H9 (cell line): ENCODE measurements around the gene DHCR24. TPM values are rescaled to one million over a fixed set of nuclear protein-coding genes. Genes with fewer than 3 reads are reported as not detected.

Experiments used
- DNase-seq: peaks from one replicate; pipeline ENCODE4 v3.0.0-alpha.2; 2017
- H2AFZ ChIP-seq: one replicate; pipeline ENCODE4 v1.6.1; 2013; ENCODE audit warnings: mild to moderate bottlenecking, low read length, control low read depth, moderate library complexity
- H2AK5ac ChIP-seq: 2 replicates; pipeline ENCODE4 v1.6.1; 2013; ENCODE audit warnings: low read length, control low read depth, mixed read lengths; ENCODE audit not compliant: insufficient read length
- H2BK120ac ChIP-seq: one replicate; pipeline ENCODE4 v1.6.1; 2013; ENCODE audit warnings: low read depth, mild to moderate bottlenecking, low read length, control low read depth, inconsistent platforms; ENCODE audit not compliant: poor library complexity, severe bottlenecking
- H2BK12ac ChIP-seq: 2 replicates; pipeline ENCODE4 v1.6.1; 2013; ENCODE audit warnings: low read length, control low read depth, mixed read lengths, low read depth; ENCODE audit not compliant: insufficient read length
- H2BK15ac ChIP-seq: 2 replicates; pipeline ENCODE4 v1.6.1; 2013; ENCODE audit warnings: low read depth, low read length, control low read depth
- H2BK20ac ChIP-seq: one replicate; pipeline ENCODE4 v1.6.1; 2013; ENCODE audit warnings: low read depth, mild to moderate bottlenecking, low read length, control low read depth, inconsistent platforms; ENCODE audit not compliant: poor library complexity, severe bottlenecking
- H2BK5ac ChIP-seq: 2 replicates; pipeline ENCODE4 v1.6.1; 2013; ENCODE audit warnings: low read length, control low read depth, mixed read lengths; ENCODE audit not compliant: insufficient read length
- H3K14ac ChIP-seq: 2 replicates; pipeline ENCODE4 v1.6.1; 2013; ENCODE audit warnings: low read length, control low read depth; ENCODE audit not compliant: insufficient read depth
- H3K18ac ChIP-seq: 2 replicates; pipeline ENCODE4 v1.6.1; 2013; ENCODE audit warnings: low read depth, mild to moderate bottlenecking, mixed read lengths, low read length, control low read depth; ENCODE audit not compliant: insufficient read length
- H3K23ac ChIP-seq: 2 replicates; pipeline ENCODE4 v1.6.1; 2013; ENCODE audit warnings: low read length, control low read depth, mixed read lengths, low read depth; ENCODE audit not compliant: insufficient read length
- H3K23me2 ChIP-seq: 2 replicates; pipeline ENCODE4 v1.6.1; 2013; ENCODE audit warnings: low read depth, mild to moderate bottlenecking, mixed read lengths, low read length, control low read depth; ENCODE audit not compliant: insufficient read length, poor library complexity, severe bottlenecking
- H3K27ac ChIP-seq: 2 replicates; pipeline ENCODE4 v1.5.1; 2013; ENCODE audit warnings: low read length, control low read depth, mixed read lengths, low read depth; ENCODE audit not compliant: insufficient read length
- H3K27me3 ChIP-seq: 2 replicates; pipeline ENCODE4 v1.6.1; 2013; ENCODE audit warnings: low read length, control low read depth, inconsistent platforms; ENCODE audit not compliant: insufficient read depth
- H3K4ac ChIP-seq: 2 replicates; pipeline ENCODE4 v1.6.1; 2013; ENCODE audit warnings: low read depth, mild to moderate bottlenecking, control low read depth, inconsistent platforms, low read length, moderate library complexity
- H3K4me1 ChIP-seq: 2 replicates; pipeline ENCODE4 v1.6.1; 2013; ENCODE audit warnings: low read length, control low read depth, inconsistent platforms; ENCODE audit not compliant: insufficient read depth
- H3K4me2 ChIP-seq: 2 replicates; pipeline ENCODE4 v1.6.1; 2013; ENCODE audit warnings: low read length, control low read depth, mixed read lengths; ENCODE audit not compliant: insufficient read length, insufficient read depth
- H3K56ac ChIP-seq: 2 replicates; pipeline ENCODE4 v1.6.1; 2013; ENCODE audit warnings: low read depth, mild to moderate bottlenecking, mixed read lengths, low read length, control low read depth; ENCODE audit not compliant: insufficient read length
- H3K79me1 ChIP-seq: 2 replicates; pipeline ENCODE4 v1.6.1; 2013; ENCODE audit warnings: low read depth, mild to moderate bottlenecking, moderate library complexity, low read length, control low read depth, inconsistent platforms; ENCODE audit not compliant: insufficient read depth, poor library complexity, severe bottlenecking
- H3K79me2 ChIP-seq: 2 replicates; pipeline ENCODE4 v1.6.1; 2013; ENCODE audit warnings: low read length, control low read depth, inconsistent platforms; ENCODE audit not compliant: insufficient read depth
- H3K9ac ChIP-seq: 2 replicates; pipeline ENCODE4 v1.6.1; 2013; ENCODE audit warnings: low read length, control low read depth, mixed read lengths; ENCODE audit not compliant: insufficient read length; ENCODE audit errors: extremely low read depth
- H3K9me3 ChIP-seq: one replicate; pipeline ENCODE4 v1.6.1; 2013; ENCODE audit warnings: low read depth, low read length, inconsistent platforms; ENCODE audit not compliant: control insufficient read depth
- H3T11ph ChIP-seq: one replicate; pipeline ENCODE4 v1.6.1; 2013; ENCODE audit warnings: mild to moderate bottlenecking, low read length, control low read depth, inconsistent platforms
- H4K20me1 ChIP-seq: one replicate; pipeline ENCODE4 v1.6.1; 2013; ENCODE audit not compliant: control insufficient read depth, insufficient read length, insufficient read depth
- H4K5ac ChIP-seq: 2 replicates; pipeline ENCODE4 v1.6.1; 2013; ENCODE audit warnings: low read depth, mild to moderate bottlenecking, mixed read lengths, low read length, control low read depth; ENCODE audit not compliant: insufficient read length
- H4K8ac ChIP-seq: replicated peaks from 2 replicates; pipeline ENCODE4 v1.6.1; 2013; ENCODE audit warnings: low read length, control low read depth, mixed read lengths, low read depth; ENCODE audit not compliant: insufficient read length
- H4K91ac ChIP-seq: 2 replicates; pipeline ENCODE4 v1.6.1; 2013; ENCODE audit warnings: low read depth, mild to moderate bottlenecking, moderate library complexity, mixed read lengths, low read length, control low read depth; ENCODE audit not compliant: insufficient read length
- H3K27ac Mint-ChIP-seq, 3 experiments: 2 replicates in 2 of 3; 3 replicates in 1 of 3; pipeline ENCODE4 v1.8.0; 2020 to 2021; ENCODE audit warnings: mixed read lengths in 3 of 3, mild to moderate bottlenecking in 1 of 3, moderate library complexity in 1 of 3
- H3K27me3 Mint-ChIP-seq: 2 replicates; pipeline ENCODE4 v1.8.0; 2021; ENCODE audit warnings: low read depth, mild to moderate bottlenecking, moderate library complexity, mixed read lengths
- H3K36me3 Mint-ChIP-seq, 3 experiments: 2 replicates in 2 of 3; 3 replicates in 1 of 3; pipeline ENCODE4 v1.8.0; 2020 to 2021; ENCODE audit warnings: low read depth in 3 of 3, mixed read lengths in 3 of 3; ENCODE audit not compliant: insufficient read depth in 1 of 3
- H3K4me1 Mint-ChIP-seq, 2 experiments: 2 replicates each; pipeline ENCODE4 v1.8.0; 2020; ENCODE audit warnings: mixed read lengths in 2 of 2
- H3K4me3 Mint-ChIP-seq, 2 experiments: 2 replicates in 1 of 2; 3 replicates in 1 of 2; pipeline ENCODE4 v1.8.0; 2020 to 2021; ENCODE audit warnings: mild to moderate bottlenecking in 2 of 2, mixed read lengths in 2 of 2, moderate library complexity in 1 of 2
- H3K9me3 Mint-ChIP-seq, 2 experiments: 2 replicates in 1 of 2; 3 replicates in 1 of 2; pipeline ENCODE4 v1.8.0; 2020; ENCODE audit warnings: mild to moderate bottlenecking in 2 of 2, mixed read lengths in 2 of 2, moderate library complexity in 1 of 2
- WGBS: extraction: QIAGEN DNeasy Blood & Tissue Kit; methylation state at CpG from one replicate; pipeline ENCODE4 v1.1.7; 2013; ENCODE audit warnings: missing lambda C conversion rate, low lambda C conversion rate, mixed read lengths; ENCODE audit not compliant: insufficient read length; ENCODE audit errors: extremely low coverage; 5-methylcytosine and 5-hydroxymethylcytosine counted together
- total RNA-seq: library from RNA; stranded (reverse); gene quantifications from 2 replicates; pipeline ENCODE4 v1.2.1, GENCODE V29; 2021
- TF ChIP-seq, protein P1 (sequence below): fragments of 200-600 bp; sonication (generic); conservative IDR thresholded peaks from 3 replicates; pipeline ENCODE4 v1.8.0; 2021; ENCODE audit warnings: antibody characterized with exemption, mild to moderate bottlenecking

Gene DHCR24
- total RNA-seq, 1 experiment from 2014 or later, result 318 TPM

DNA sequence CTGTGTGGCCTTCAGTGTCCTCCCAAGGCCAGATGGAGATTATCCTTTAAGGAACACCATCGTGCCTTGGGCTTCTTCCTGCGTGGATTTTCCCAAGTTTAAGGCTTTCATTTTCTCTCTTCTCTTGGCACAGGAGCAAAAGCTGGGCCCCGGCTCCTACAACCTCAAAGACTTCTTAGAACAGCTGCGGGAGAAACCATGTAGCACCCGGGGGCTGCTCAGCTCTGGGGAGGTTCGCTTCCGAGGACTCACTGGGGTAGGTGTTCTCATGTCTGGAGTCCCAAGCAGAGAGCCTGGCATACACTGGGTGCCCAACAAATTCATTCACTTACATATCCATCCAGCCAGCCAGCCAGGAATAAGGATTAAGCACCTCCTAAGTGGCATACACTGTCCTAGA is 79.2 kb downstream of the DHCR24 start:
- Histone ChIP-seq H3K27me3 (no peaks in the 10 kb centered on the region), H2BK15ac (no peak overlapping the region), H2BK120ac (no peak overlapping the region), H4K8ac (no peak overlapping the region), H3K23me2 (no peaks in the 10 kb centered on the region), H3K4me2 (no peak overlapping the region), H2BK12ac (no peak overlapping the region), H3K4me1 (no peaks in the 10 kb centered on the region), H4K91ac (no peak overlapping the region), H3K18ac (no peak overlapping the region), H3K56ac (no peak overlapping the region), H2AK5ac (no peak overlapping the region), H3K27ac (no peak overlapping the region), H3K9me3 (no peaks in the 10 kb centered on the region), H3K23ac (no peak overlapping the region), H3K4ac (no peak overlapping the region), H2BK20ac (no peak overlapping the region), H3K14ac (no peak overlapping the region), H3K79me1 (no peaks in the 10 kb centered on the region), H2AFZ (no peak overlapping the region), H4K20me1 (no peaks in the 10 kb centered on the region), H4K5ac (no peak overlapping the region), H3K79me2 (no peaks in the 10 kb centered on the region), H2BK5ac (no peak overlapping the region), H3T11ph (no peak overlapping the region), H3K9ac (no peak overlapping the region)
- H3K27ac Mint-ChIP-seq, result no peak overlapping the region
- no peaks in the 10 kb centered on the region for H3K9me3 Mint-ChIP-seq
- no peak for DNase-seq
- TF ChIP-seq, protein P1, sequence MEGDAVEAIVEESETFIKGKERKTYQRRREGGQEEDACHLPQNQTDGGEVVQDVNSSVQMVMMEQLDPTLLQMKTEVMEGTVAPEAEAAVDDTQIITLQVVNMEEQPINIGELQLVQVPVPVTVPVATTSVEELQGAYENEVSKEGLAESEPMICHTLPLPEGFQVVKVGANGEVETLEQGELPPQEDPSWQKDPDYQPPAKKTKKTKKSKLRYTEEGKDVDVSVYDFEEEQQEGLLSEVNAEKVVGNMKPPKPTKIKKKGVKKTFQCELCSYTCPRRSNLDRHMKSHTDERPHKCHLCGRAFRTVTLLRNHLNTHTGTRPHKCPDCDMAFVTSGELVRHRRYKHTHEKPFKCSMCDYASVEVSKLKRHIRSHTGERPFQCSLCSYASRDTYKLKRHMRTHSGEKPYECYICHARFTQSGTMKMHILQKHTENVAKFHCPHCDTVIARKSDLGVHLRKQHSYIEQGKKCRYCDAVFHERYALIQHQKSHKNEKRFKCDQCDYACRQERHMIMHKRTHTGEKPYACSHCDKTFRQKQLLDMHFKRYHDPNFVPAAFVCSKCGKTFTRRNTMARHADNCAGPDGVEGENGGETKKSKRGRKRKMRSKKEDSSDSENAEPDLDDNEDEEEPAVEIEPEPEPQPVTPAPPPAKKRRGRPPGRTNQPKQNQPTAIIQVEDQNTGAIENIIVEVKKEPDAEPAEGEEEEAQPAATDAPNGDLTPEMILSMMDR, result no peak
- peaks cover 28% of the 10 kb centered on the region for H3K27me3 Mint-ChIP-seq
- H3K4me1 Mint-ChIP-seq, result peaks cover 17 to 18% of the 10 kb centered on the region in 2 experiments
- no peaks in the 10 kb centered on the region for H3K36me3 Mint-ChIP-seq
- no peak overlapping the region; a peak in 1 of 5 replicates for H3K4me3 Mint-ChIP-seq
- WGBS, result no CpG with 5 or more reads among the region's 7 CpGs
